ENCODE data around the gene KANSL1.

The KANSL1 gene

DNA sequence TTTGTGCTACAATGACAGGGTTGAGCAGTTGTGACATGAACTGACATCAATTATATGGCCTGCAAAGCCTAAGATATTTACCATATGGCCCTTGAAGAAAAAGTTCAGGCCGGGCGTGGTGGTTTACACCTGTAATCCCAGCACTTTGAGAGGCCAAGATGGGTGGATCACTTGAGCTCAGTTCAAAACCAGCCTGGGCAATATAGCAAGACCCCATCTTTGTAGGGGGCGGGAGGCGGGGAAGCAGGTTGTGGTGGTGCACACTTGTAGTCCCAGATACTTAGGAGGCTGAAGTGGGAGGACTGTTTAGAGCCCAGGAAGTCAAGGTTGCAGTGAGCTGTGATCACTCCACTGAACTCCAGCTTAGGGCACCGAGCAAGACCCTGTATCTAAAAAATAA lies 145.8 kb downstream of the KANSL1 start:
- Histone ChIP-seq H3K36me3 (ENCODE audit: control insufficient read depth in 1 of 2, insufficient read depth in 2 of 2, low read length in 2 of 2) (peaks cover 20 to 51% of the 10 kb centered on the region in 2 donors), H3K4me1 (ENCODE audit: control insufficient read depth in 1 of 2, insufficient read depth in 2 of 2, low read length in 2 of 2) (peaks cover 19 to 40% of the 10 kb centered on the region in 2 donors)

DNA sequence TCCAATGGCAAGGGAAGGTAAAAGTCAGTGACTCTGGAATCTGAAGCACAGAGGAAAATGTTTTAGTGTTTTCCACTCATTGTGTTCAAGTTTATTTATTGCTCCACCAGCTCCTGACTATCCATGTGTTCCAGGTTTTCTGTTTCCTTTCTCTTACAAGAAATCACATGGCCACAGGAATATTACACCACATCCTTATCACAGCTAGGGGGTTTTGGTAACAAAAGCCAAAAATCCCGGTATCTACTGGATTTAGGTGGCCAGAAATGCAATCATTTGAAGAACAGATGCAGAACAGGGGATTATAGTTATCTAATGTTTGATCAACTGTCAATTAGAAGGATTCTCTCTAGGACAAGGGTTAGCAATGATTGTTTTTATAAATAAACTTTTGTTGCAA lies 146.3 kb downstream of the KANSL1 start:
- H3K27ac ChIP-seq (ENCODE audit: low read depth, low read length): no peak overlapping the region
- H3K9ac ChIP-seq (ENCODE audit: low read depth in 1 of 2, low read length in 2 of 2): no peak overlapping the region
- no peak overlapping the region for H3K4me3 ChIP-seq (ENCODE audit: low read depth in 1 of 2, low read length in 2 of 2)
- no peaks in the 10 kb centered on the region for H3K27me3 ChIP-seq (ENCODE audit: control insufficient read depth in 1 of 2, insufficient read depth in 2 of 2, low read length in 2 of 2)
- peaks cover 19 to 41% of the 10 kb centered on the region in 2 donors for H3K4me1 ChIP-seq (ENCODE audit: control insufficient read depth in 1 of 2, insufficient read depth in 2 of 2, low read length in 2 of 2)
- H3K9me3 ChIP-seq (ENCODE audit: control insufficient read depth in 1 of 2, low read length in 2 of 2): no peaks in the 10 kb centered on the region
- peaks cover 20 to 54% of the 10 kb centered on the region in 2 donors for H3K36me3 ChIP-seq (ENCODE audit: control insufficient read depth in 1 of 2, insufficient read depth in 2 of 2, low read length in 2 of 2)

More for the DNA sequence above, 145.8 kb downstream of the KANSL1 start:
- Histone ChIP-seq H3K9ac (ENCODE audit: low read depth in 1 of 2, low read length in 2 of 2) (no peak overlapping the region), H3K27me3 (ENCODE audit: control insufficient read depth in 1 of 2, insufficient read depth in 2 of 2, low read length in 2 of 2) (no peaks in the 10 kb centered on the region), H3K4me3 (ENCODE audit: low read depth in 1 of 2, low read length in 2 of 2) (no peak overlapping the region), H3K9me3 (ENCODE audit: control insufficient read depth in 1 of 2, low read length in 2 of 2) (no peaks in the 10 kb centered on the region), H3K27ac (ENCODE audit: low read depth, low read length) (no peak overlapping the region)

DNA sequence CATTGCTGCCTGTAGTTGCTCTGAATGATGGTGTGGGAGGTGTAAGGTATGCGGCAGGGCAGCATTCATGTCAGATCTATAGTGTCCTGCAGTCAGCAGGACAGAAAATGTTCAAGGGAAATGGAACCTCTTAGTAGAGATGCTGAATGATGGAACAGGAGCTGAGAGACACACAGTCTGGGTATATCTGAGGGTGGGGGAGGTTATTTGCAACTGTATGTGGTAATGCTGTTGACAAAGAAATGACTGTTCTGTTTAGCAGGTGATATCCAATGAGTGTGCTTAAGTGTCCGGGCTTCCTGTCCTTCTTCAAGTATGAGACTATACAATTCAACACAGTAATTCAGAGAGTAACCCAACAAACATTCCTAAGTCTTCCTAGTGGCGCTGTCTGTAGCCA lies 147.6 kb downstream of the KANSL1 start:
- H3K36me3 ChIP-seq (ENCODE audit: control insufficient read depth in 1 of 2, insufficient read depth in 2 of 2, low read length in 2 of 2): peaks cover 20 to 46% of the 10 kb centered on the region in 2 donors
- no peak overlapping the region for H3K27ac ChIP-seq (ENCODE audit: low read depth, low read length)
- H3K27me3 ChIP-seq (ENCODE audit: control insufficient read depth in 1 of 2, insufficient read depth in 2 of 2, low read length in 2 of 2): no peaks in the 10 kb centered on the region
- H3K4me1 ChIP-seq (ENCODE audit: control insufficient read depth in 1 of 2, insufficient read depth in 2 of 2, low read length in 2 of 2): peaks cover 19 to 34% of the 10 kb centered on the region in 2 donors
- H3K9ac ChIP-seq (ENCODE audit: low read depth in 1 of 2, low read length in 2 of 2): no peak overlapping the region
- H3K4me3 ChIP-seq (ENCODE audit: low read depth in 1 of 2, low read length in 2 of 2): no peak overlapping the region
- H3K9me3 ChIP-seq (ENCODE audit: control insufficient read depth in 1 of 2, low read length in 2 of 2): no peaks in the 10 kb centered on the region

DNA sequence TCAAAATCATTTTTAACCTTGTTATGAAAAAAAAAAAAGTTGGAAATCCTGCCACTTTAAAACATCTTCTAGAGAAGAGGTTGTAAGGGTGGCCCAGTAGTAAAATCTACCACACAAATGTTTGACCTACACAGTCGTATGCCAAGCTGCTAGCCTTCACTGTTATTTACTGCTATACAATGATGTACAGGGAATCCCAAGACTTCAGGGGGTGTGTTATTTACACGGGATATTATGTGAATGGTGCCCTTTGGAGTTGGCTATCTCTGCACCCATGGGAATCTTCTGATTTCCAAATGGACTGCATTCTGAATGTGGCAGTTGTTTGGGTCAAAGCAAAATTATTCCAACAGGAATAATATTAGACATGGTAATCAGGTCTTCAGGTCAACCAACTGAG lies 148.2 kb downstream of the KANSL1 start:
- Histone ChIP-seq H3K36me3 (ENCODE audit: control insufficient read depth in 1 of 2, insufficient read depth in 2 of 2, low read length in 2 of 2) (peaks cover 13 to 45% of the 10 kb centered on the region in 2 donors), H3K27ac (ENCODE audit: low read depth, low read length) (no peak overlapping the region), H3K4me3 (ENCODE audit: low read depth in 1 of 2, low read length in 2 of 2) (no peak overlapping the region), H3K9me3 (ENCODE audit: control insufficient read depth in 1 of 2, low read length in 2 of 2) (no peaks in the 10 kb centered on the region), H3K9ac (ENCODE audit: low read depth in 1 of 2, low read length in 2 of 2) (no peak overlapping the region), H3K4me1 (ENCODE audit: control insufficient read depth in 1 of 2, insufficient read depth in 2 of 2, low read length in 2 of 2) (peaks cover 19 to 34% of the 10 kb centered on the region in 2 donors), H3K27me3 (ENCODE audit: control insufficient read depth in 1 of 2, insufficient read depth in 2 of 2, low read length in 2 of 2) (no peaks in the 10 kb centered on the region)

DNA sequence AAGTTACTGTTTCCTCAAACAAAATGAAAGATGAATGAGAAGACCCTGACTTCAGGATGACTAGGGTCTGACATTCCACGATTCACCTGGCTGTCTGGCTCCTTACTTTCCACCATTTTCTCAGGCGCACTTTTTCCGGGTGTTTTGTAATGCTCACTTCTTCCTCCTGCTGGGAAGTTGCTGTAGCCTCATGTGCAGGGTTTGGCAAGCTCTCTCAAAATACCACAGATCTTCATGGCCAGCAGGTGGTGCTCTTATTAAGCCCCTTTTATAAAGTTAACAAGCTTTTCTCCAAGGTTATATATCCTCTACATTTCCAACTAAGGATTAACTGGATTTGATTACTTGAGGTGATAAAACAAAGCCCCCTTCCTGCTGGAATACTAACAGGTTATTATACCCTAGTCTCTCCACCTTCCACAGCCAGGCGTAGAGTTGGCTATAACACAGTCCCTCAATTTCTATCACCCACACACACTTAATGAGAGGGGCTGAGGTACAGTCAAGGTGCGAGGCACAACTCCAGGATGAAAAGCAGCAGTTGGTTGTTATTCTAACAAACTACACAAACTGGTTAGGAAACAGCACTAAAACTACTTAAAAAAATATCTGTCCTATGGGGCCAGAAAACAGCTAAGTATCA lies 148.8 kb downstream of the KANSL1 start:
- peaks cover 19 to 34% of the 10 kb centered on the region in 2 donors for H3K4me1 ChIP-seq (ENCODE audit: control insufficient read depth in 1 of 2, insufficient read depth in 2 of 2, low read length in 2 of 2)
- no peaks in the 10 kb centered on the region for H3K27me3 ChIP-seq (ENCODE audit: control insufficient read depth in 1 of 2, insufficient read depth in 2 of 2, low read length in 2 of 2)
- H3K9me3 ChIP-seq (ENCODE audit: control insufficient read depth in 1 of 2, low read length in 2 of 2): no peaks in the 10 kb centered on the region
- no peak overlapping the region for H3K4me3 ChIP-seq (ENCODE audit: low read depth in 1 of 2, low read length in 2 of 2)
- H3K36me3 ChIP-seq (ENCODE audit: control insufficient read depth in 1 of 2, insufficient read depth in 2 of 2, low read length in 2 of 2): peaks cover 13 to 45% of the 10 kb centered on the region in 2 donors
- no peak overlapping the region for H3K27ac ChIP-seq (ENCODE audit: low read depth, low read length)
- H3K9ac ChIP-seq (ENCODE audit: low read depth in 1 of 2, low read length in 2 of 2): peak overlapping the region in 1 of 2 donors; percentile 7

DNA sequence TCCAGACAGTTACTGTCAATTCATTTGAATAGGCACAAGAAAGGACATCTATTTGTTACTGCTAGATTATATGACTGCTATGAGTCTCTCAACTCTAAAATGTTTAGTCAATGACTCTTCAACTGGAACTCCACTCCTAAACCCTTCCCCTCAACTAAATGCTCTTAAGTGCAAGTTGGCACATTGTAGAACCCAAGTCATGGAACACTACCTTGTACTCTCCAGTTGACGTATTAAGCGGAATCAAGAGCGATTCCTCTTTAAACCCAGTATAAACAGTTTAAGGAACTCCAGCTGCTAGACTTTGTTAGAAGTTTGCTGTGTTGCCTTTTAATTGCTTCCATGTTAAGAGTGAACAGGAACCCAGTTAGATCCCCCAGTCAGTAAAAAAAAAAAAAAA lies 149.6 kb downstream of the KANSL1 start:
- Histone ChIP-seq H3K9ac (ENCODE audit: low read depth in 1 of 2, low read length in 2 of 2) (no peak overlapping the region), H3K4me1 (ENCODE audit: control insufficient read depth in 1 of 2, insufficient read depth in 2 of 2, low read length in 2 of 2) (peaks cover 19 to 34% of the 10 kb centered on the region in 2 donors), H3K36me3 (ENCODE audit: control insufficient read depth in 1 of 2, insufficient read depth in 2 of 2, low read length in 2 of 2) (peaks cover 18 to 51% of the 10 kb centered on the region in 2 donors), H3K4me3 (ENCODE audit: low read depth in 1 of 2, low read length in 2 of 2) (no peak overlapping the region), H3K9me3 (ENCODE audit: control insufficient read depth in 1 of 2, low read length in 2 of 2) (no peaks in the 10 kb centered on the region), H3K27ac (ENCODE audit: low read depth, low read length) (no peak overlapping the region), H3K27me3 (ENCODE audit: control insufficient read depth in 1 of 2, insufficient read depth in 2 of 2, low read length in 2 of 2) (no peaks in the 10 kb centered on the region)

DNA sequence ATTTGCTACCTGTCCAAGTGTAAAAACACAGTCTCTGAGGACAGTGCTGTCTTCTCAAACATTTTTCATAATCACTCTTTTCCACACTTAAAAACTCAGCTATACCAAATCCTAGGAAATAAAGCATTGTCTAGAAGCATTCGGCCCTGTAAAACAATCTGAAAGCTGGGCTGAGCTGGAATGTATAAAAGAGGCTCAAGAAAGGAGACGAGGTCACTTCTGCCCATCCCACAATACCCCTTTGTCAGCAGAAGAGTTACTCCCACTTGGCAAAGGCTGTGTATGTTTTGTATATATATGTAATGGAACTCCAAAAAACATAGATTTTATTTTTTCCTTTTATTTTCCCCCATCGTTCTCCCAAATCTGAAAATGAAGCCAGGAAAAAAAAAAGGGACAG lies 150.3 kb downstream of the KANSL1 start:
- Histone ChIP-seq H3K27ac (ENCODE audit: low read depth, low read length) (no peak overlapping the region), H3K27me3 (ENCODE audit: control insufficient read depth in 1 of 2, insufficient read depth in 2 of 2, low read length in 2 of 2) (no peaks in the 10 kb centered on the region), H3K36me3 (ENCODE audit: control insufficient read depth in 1 of 2, insufficient read depth in 2 of 2, low read length in 2 of 2) (peaks cover 25 to 54% of the 10 kb centered on the region in 2 donors), H3K9me3 (ENCODE audit: control insufficient read depth in 1 of 2, low read length in 2 of 2) (no peaks in the 10 kb centered on the region), H3K4me3 (ENCODE audit: low read depth in 1 of 2, low read length in 2 of 2) (no peak overlapping the region), H3K9ac (ENCODE audit: low read depth in 1 of 2, low read length in 2 of 2) (peak overlapping the region in 1 of 2 donors; percentile 3), H3K4me1 (ENCODE audit: control insufficient read depth in 1 of 2, insufficient read depth in 2 of 2, low read length in 2 of 2) (peaks cover 19 to 34% of the 10 kb centered on the region in 2 donors)

DNA sequence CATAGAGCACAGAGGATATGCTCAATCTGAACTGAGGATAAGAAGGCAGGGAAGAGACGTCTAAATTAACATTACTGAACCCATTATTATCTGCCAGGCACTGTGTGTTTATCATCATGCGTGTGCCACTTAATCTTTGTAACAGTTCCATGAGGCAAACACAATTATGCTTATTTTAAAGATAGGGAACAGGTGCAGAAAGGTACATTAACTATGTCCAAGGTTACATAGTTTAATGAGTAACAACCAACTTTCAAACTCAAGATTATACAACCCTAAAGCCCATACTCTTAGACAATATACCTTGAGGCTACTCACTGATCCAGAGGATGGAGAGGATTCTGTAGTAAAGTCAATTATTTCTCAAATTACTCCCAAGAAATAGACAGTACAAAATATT lies 151.0 kb downstream of the KANSL1 start:
- Histone ChIP-seq H3K27me3 (ENCODE audit: control insufficient read depth in 1 of 2, insufficient read depth in 2 of 2, low read length in 2 of 2) (no peaks in the 10 kb centered on the region), H3K4me3 (ENCODE audit: low read depth in 1 of 2, low read length in 2 of 2) (peak overlapping the region in 1 of 2 donors; percentile 33), H3K9ac (ENCODE audit: low read depth in 1 of 2, low read length in 2 of 2) (no peak overlapping the region), H3K27ac (ENCODE audit: low read depth, low read length) (no peak overlapping the region), H3K9me3 (ENCODE audit: control insufficient read depth in 1 of 2, low read length in 2 of 2) (no peaks in the 10 kb centered on the region), H3K36me3 (ENCODE audit: control insufficient read depth in 1 of 2, insufficient read depth in 2 of 2, low read length in 2 of 2) (peaks cover 32 to 55% of the 10 kb centered on the region in 2 donors), H3K4me1 (ENCODE audit: control insufficient read depth in 1 of 2, insufficient read depth in 2 of 2, low read length in 2 of 2) (peaks cover 19 to 34% of the 10 kb centered on the region in 2 donors)

DNA sequence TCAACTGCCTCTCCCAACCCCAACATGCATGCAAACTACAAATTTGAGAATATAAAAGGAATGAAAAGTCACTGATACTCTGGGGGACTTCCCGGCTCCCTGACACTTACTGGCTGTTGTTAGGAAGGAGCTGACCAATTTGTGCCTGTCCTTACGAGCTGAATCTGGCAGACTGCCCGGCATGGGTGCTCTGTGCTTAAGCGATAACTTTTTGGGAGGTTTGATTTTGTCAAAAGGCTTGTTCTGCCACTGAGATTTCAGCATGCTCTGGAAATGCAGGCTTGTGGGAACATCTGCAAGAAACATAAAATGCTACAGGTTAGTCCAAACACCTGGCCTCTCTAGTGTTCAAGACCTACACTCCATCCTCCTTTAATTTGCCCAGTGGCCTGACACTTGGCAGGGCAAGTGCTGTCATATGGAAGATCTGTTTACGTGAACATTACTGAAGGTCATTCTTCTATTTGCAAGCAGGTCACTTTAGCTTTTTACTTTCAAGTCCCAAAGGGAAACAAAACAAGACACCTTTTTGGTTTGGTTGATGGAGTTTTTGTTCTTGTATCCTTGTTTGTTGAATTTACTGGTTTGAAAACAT lies 153.5 kb downstream of the KANSL1 start:
- Histone ChIP-seq H3K27me3 (ENCODE audit: control insufficient read depth in 1 of 2, insufficient read depth in 2 of 2, low read length in 2 of 2) (no peaks in the 10 kb centered on the region), H3K9me3 (ENCODE audit: control insufficient read depth in 1 of 2, low read length in 2 of 2) (no peaks in the 10 kb centered on the region), H3K4me3 (ENCODE audit: low read depth in 1 of 2, low read length in 2 of 2) (no peak overlapping the region), H3K4me1 (ENCODE audit: control insufficient read depth in 1 of 2, insufficient read depth in 2 of 2, low read length in 2 of 2) (peaks cover 19 to 26% of the 10 kb centered on the region in 2 donors), H3K9ac (ENCODE audit: low read depth in 1 of 2, low read length in 2 of 2) (no peak overlapping the region), H3K27ac (ENCODE audit: low read depth, low read length) (no peak overlapping the region), H3K36me3 (ENCODE audit: control insufficient read depth in 1 of 2, insufficient read depth in 2 of 2, low read length in 2 of 2) (peaks cover 38 to 70% of the 10 kb centered on the region in 2 donors)

DNA sequence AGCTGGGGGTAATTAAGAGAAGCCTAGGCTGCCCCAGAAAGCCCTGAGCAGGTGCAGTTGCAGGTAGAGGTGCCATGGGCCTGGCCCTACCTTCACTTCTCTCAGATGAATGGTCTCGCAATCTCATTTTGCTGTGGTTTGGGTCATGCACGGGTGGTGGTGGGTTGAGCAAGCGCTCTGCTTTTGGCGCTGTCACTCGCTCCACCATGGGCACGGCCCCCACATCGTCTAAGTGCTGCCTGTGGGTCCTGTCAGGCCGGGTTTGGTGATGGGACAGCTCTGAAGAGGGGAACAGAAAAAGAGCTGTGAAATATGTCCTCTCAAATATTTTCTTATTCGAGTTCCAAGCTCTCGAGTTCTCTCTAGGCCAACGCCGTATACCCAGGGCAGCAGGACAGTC lies 154.3 kb downstream of the KANSL1 start:
- no peak overlapping the region for H3K4me3 ChIP-seq (ENCODE audit: low read depth in 1 of 2, low read length in 2 of 2)
- H3K36me3 ChIP-seq (ENCODE audit: control insufficient read depth in 1 of 2, insufficient read depth in 2 of 2, low read length in 2 of 2): peaks cover 42 to 74% of the 10 kb centered on the region in 2 donors

More for the DNA sequence above, 154.3 kb downstream of the KANSL1 start:
- H3K27me3 ChIP-seq (ENCODE audit: control insufficient read depth in 1 of 2, insufficient read depth in 2 of 2, low read length in 2 of 2): no peaks in the 10 kb centered on the region
- no peak overlapping the region for H3K27ac ChIP-seq (ENCODE audit: low read depth, low read length)
- peaks cover 15 to 22% of the 10 kb centered on the region in 2 donors for H3K4me1 ChIP-seq (ENCODE audit: control insufficient read depth in 1 of 2, insufficient read depth in 2 of 2, low read length in 2 of 2)
- no peaks in the 10 kb centered on the region for H3K9me3 ChIP-seq (ENCODE audit: control insufficient read depth in 1 of 2, low read length in 2 of 2)
- no peak overlapping the region for H3K9ac ChIP-seq (ENCODE audit: low read depth in 1 of 2, low read length in 2 of 2)

Data from duodenal mucosa (tissue), 2 donors.